ENCODE data around the gene FNDC5. TPM values are rescaled to one million over a fixed set of nuclear protein-coding genes. Genes with fewer than 3 reads are reported as not detected.

Gene FNDC5
- total and polyA plus RNA-seq, 4 donors, result 44.9 to 82.0 (median 70.7) TPM

- DNase-seq (ENCODE audit: low read depth in 4 of 6, low spot score in 6 of 6), result no peak
- Histone ChIP-seq H3K9me3 (ENCODE audit: control insufficient read depth, insufficient read depth, low read length) (no peaks in the 10 kb centered on the region), H3K4me1 (ENCODE audit: control insufficient read depth, insufficient read depth, low read length) (peaks cover 29% of the 10 kb centered on the region), H3K27me3 (ENCODE audit: control insufficient read depth, insufficient read depth, low read length) (peaks cover 21% of the 10 kb centered on the region), H3K4me3 (ENCODE audit: low read depth, low read length) (no peak overlapping the region), H3K27ac (ENCODE audit: low read depth, low read length) (no peak overlapping the region), H3K36me3 (ENCODE audit: control insufficient read depth, insufficient read depth, low read length) (peaks cover 24% of the 10 kb centered on the region)
- WGBS (ENCODE audit: insufficient coverage), result 100% methylated on average over 2 of the region's 3 CpGs
These were observed 28.2 kb upstream of the FNDC5 start for GRCh38 chr1:32898958-32899357.

DNA sequence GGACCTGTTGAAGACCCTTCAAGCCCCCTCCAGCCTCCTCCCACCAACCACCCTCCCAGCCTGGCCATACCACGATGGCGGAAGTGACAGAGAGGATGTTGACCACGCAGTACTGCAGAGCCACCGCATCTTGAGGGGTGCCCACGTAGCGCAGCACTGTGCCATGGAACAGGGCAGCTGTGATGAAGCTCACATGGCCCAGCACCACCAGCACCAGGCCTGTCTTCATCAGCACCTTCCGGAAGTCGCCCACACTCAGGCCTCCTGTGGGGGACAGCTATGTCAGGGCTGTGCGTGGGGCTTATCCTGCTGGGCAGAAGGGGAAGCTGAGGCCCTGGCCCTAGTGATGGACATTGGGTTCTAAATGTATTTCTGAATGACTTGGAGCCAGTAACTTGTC, 27.3 kb upstream of the FNDC5 start:
- peaks cover 24% of the 10 kb centered on the region for H3K27me3 ChIP-seq (ENCODE audit: control insufficient read depth, insufficient read depth, low read length)
- no peak overlapping the region for H3K4me3 ChIP-seq (ENCODE audit: low read depth, low read length)
- 91% methylated on average over 7 of the region's 9 CpGs for WGBS (ENCODE audit: insufficient coverage)
- peaks cover 37% of the 10 kb centered on the region for H3K4me1 ChIP-seq (ENCODE audit: control insufficient read depth, insufficient read depth, low read length)
- no peak for DNase-seq (ENCODE audit: low read depth in 4 of 6, low spot score in 6 of 6)
- no peak overlapping the region for H3K27ac ChIP-seq (ENCODE audit: low read depth, low read length)
- no peaks in the 10 kb centered on the region for H3K9me3 ChIP-seq (ENCODE audit: control insufficient read depth, insufficient read depth, low read length)
- peaks cover 24% of the 10 kb centered on the region for H3K36me3 ChIP-seq (ENCODE audit: control insufficient read depth, insufficient read depth, low read length)

GRCh38 chr1:32897082-32898049, 26.7 kb upstream of the FNDC5 start:
- Histone ChIP-seq H3K4me3 (ENCODE audit: low read depth, low read length) (no peak overlapping the region), H3K27ac (ENCODE audit: low read depth, low read length) (no peak overlapping the region), H3K9me3 (ENCODE audit: control insufficient read depth, insufficient read depth, low read length) (no peaks in the 10 kb centered on the region), H3K4me1 (ENCODE audit: control insufficient read depth, insufficient read depth, low read length) (peaks cover 43% of the 10 kb centered on the region), H3K27me3 (ENCODE audit: control insufficient read depth, insufficient read depth, low read length) (peaks cover 22% of the 10 kb centered on the region), H3K36me3 (ENCODE audit: control insufficient read depth, insufficient read depth, low read length) (peaks cover 24% of the 10 kb centered on the region)
- WGBS (ENCODE audit: insufficient coverage), result 73% methylated on average over 9 of the region's 11 CpGs
- no peak for DNase-seq (ENCODE audit: low read depth in 4 of 6, low spot score in 6 of 6)

DNA sequence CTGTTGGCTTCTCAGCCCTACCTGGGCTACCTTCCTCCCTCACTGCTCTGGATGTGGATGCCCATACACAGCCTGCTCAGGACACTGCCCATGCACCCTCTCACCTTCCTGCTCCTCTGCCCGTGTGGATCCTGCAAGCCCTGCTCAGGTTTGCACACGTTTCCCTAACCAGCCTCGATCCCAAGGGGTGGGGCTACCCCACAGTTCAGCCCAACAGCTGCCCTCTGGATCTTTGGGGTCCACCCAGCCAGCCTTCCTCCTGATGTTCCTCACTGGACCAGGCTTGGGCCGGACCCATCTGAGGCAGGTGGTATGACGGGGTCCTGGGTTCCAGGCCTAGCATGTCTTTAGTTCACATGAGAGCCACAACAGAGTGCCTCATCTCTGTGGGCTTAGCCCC, 25.7 kb upstream of the FNDC5 start:
- Histone ChIP-seq H3K27ac (ENCODE audit: low read depth, low read length) (no peak overlapping the region), H3K9me3 (ENCODE audit: control insufficient read depth, insufficient read depth, low read length) (no peaks in the 10 kb centered on the region), H3K36me3 (ENCODE audit: control insufficient read depth, insufficient read depth, low read length) (peaks cover 24% of the 10 kb centered on the region), H3K27me3 (ENCODE audit: control insufficient read depth, insufficient read depth, low read length) (peaks cover 25% of the 10 kb centered on the region), H3K4me1 (ENCODE audit: control insufficient read depth, insufficient read depth, low read length) (peaks cover 47% of the 10 kb centered on the region), H3K4me3 (ENCODE audit: low read depth, low read length) (no peak overlapping the region)
- 72% methylated on average over 5 of the region's 5 CpGs for WGBS (ENCODE audit: insufficient coverage)
- DNase-seq (ENCODE audit: low read depth in 4 of 6, low spot score in 6 of 6), result no peak

DNA sequence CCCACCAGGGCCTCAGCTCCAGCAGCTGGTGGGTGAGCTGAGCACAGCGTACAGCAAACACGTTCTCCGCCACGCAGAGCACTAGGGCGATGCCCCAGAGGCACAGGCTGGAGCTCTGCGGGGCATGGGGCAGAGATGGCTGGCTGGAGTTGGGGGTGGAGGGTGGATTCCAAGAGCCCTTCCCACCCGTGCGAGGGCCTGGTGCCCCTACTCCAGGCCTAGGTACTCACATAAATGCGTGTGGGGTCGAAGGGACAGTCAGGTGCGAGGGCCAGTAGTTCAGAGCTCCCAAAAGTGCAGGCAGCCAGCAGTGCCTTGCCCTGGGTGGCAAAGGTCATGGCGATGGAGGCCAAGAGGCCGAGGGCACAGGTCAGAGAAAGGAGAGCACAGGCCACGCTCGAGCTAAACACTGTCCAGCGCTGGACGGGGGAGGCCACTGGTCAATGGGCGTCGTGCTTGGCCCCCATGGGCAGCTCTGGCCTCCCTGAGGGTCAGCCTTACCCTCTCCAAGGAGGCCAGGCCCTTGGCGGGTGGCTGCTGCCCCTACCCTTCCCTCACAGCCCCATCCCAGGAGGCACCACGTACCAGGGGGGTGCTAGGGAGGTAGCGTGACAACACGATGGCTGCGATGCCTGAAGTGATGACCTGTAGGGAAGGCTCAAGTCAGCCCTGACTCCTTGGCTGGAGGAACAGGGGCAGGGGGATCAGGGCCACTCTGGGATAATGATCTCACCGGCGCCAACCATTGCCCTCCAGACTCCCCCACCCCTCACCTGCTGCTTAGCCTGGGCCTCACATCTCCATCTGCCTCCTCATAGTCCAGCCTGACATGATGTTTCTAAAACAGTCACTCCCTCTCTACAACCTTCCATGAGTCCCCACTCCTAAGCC, 24.9 kb upstream of the FNDC5 start:
- Histone ChIP-seq H3K27ac (ENCODE audit: low read depth, low read length) (no peak overlapping the region), H3K36me3 (ENCODE audit: control insufficient read depth, insufficient read depth, low read length) (peaks cover 30% of the 10 kb centered on the region), H3K4me3 (ENCODE audit: low read depth, low read length) (no peak overlapping the region), H3K9me3 (ENCODE audit: control insufficient read depth, insufficient read depth, low read length) (no peaks in the 10 kb centered on the region), H3K4me1 (ENCODE audit: control insufficient read depth, insufficient read depth, low read length) (peaks cover 41% of the 10 kb centered on the region), H3K27me3 (ENCODE audit: control insufficient read depth, insufficient read depth, low read length) (peaks cover 22% of the 10 kb centered on the region)
- DNase-seq (ENCODE audit: low read depth in 4 of 6, low spot score in 6 of 6), result no peak
- WGBS (ENCODE audit: insufficient coverage), result 88% methylated on average over 21 of the region's 26 CpGs

DNA sequence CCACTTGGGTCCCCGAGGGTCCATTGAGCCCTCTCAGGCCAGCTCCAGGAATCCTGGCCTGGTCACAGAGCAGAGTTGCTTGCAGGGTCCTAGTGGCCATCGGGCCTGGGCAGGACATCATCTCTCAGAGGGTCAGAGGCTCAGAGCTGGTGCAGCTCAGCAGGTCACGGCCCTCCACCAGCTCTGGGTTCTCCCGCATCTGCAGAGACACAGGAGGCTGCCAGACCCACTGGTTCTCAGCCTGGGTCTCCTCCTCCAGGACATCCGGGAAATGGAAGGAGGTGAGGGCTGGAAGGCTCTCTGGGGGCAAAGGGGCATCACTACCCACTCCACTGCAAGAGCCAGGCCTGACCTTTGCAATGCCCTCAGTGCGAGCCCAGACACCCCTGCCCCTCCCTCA, 24.0 kb upstream of the FNDC5 start:
- Histone ChIP-seq H3K36me3 (ENCODE audit: control insufficient read depth, insufficient read depth, low read length) (peaks cover 30% of the 10 kb centered on the region), H3K27me3 (ENCODE audit: control insufficient read depth, insufficient read depth, low read length) (peaks cover 15% of the 10 kb centered on the region), H3K4me3 (ENCODE audit: low read depth, low read length) (no peak overlapping the region), H3K4me1 (ENCODE audit: control insufficient read depth, insufficient read depth, low read length) (peaks cover 37% of the 10 kb centered on the region), H3K9me3 (ENCODE audit: control insufficient read depth, insufficient read depth, low read length) (no peaks in the 10 kb centered on the region), H3K27ac (ENCODE audit: low read depth, low read length) (no peak overlapping the region)
- WGBS (ENCODE audit: insufficient coverage), result 65% methylated on average over 5 of the region's 6 CpGs
- DNase-seq (ENCODE audit: low read depth in 4 of 6, low spot score in 6 of 6), result no peak

DNA sequence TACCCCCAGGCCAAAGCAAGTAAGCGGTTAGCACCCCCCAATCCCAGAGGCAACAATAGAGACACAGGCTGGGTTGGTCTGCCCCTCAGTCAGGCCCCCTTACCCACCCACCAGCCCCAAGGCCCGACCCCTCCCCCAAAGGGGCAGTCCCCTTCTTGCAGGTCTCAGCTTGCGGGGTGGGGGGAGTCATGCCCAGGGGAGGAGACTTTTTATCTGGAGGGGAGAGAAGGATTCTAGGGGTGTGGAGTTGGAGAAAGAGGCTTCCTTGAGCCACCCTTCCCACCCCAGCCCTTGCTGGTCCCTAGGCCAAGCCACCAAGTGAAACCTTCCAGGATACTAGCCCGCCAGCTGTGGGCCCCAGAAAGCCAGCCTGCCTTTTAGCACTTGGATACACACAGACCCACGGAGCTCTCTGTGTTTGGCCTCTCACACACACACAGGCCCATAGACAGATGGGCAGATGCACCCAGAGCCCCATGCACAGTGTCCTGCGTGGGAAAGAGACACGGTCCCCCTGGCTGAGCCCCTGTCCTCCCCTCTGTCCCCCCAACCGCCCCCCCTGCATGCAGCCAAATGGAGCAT, 23.4 kb upstream of the FNDC5 start:
- H3K4me1 ChIP-seq (ENCODE audit: control insufficient read depth, insufficient read depth, low read length), result peaks cover 37% of the 10 kb centered on the region
- peaks cover 15% of the 10 kb centered on the region for H3K27me3 ChIP-seq (ENCODE audit: control insufficient read depth, insufficient read depth, low read length)
- 46% methylated on average over 3 of the region's 8 CpGs for WGBS (ENCODE audit: insufficient coverage)
- peak in 1 of 6 donors; percentile 46 for DNase-seq (ENCODE audit: low read depth in 4 of 6, low spot score in 6 of 6)
- H3K27ac ChIP-seq (ENCODE audit: low read depth, low read length), result peak overlapping the region; percentile 49
- H3K36me3 ChIP-seq (ENCODE audit: control insufficient read depth, insufficient read depth, low read length), result peaks cover 31% of the 10 kb centered on the region
- no peaks in the 10 kb centered on the region for H3K9me3 ChIP-seq (ENCODE audit: control insufficient read depth, insufficient read depth, low read length)
- H3K4me3 ChIP-seq (ENCODE audit: low read depth, low read length), result peak overlapping the region; percentile 63

DNA sequence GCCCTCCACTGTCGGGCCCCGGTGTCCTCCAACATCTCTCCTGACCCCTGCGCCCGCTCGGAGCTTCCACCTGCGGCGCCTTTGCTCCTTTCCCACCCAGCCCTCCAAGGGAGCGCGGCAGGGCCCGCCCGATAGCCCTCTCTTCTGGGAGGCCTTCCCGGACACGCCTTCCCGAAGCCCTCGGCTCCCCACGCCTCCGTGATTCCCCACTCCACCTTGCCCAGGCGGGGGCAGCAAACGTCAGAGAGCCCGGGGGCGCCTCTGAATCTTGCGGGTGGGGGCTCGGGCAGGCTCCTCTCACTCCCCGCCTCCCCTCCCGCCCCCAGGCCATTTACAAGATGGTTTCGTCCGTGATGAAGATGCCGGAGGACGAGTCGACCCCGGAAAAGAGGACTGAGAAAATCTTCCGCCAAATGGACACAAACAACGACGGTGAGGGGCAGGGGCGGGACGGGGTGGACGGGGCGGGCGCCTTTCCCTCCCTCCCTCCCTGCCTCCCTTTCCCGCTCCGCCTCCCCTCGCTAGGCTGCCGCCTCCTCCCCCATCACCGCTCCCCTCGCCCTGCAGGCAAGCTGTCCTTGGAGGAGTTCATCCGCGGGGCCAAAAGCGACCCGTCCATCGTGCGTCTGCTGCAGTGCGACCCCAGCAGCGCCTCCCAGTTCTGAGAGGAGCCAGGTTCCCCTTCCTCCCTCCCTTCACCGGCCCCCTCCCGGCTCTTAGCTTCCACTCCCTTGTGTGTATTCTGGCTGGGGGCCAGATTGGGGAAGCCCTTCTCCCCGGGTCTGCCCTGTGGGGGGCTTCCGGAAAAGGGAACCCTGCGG, 22.7 kb upstream of the FNDC5 start:
- peak overlapping the region; percentile 69 for H3K27ac ChIP-seq (ENCODE audit: low read depth, low read length)
- WGBS (ENCODE audit: insufficient coverage), result under 1% methylated on average over 53 of the region's 58 CpGs
- no peaks in the 10 kb centered on the region for H3K9me3 ChIP-seq (ENCODE audit: control insufficient read depth, insufficient read depth, low read length)
- DNase-seq (ENCODE audit: low read depth in 4 of 6, low spot score in 6 of 6), result peak in 2 of 6 donors; percentile 80 to 89
- H3K4me3 ChIP-seq (ENCODE audit: low read depth, low read length), result peak overlapping the region; percentile 63
- H3K27me3 ChIP-seq (ENCODE audit: control insufficient read depth, insufficient read depth, low read length), result peaks cover 15% of the 10 kb centered on the region
- peaks cover 37% of the 10 kb centered on the region for H3K4me1 ChIP-seq (ENCODE audit: control insufficient read depth, insufficient read depth, low read length)
- peaks cover 37% of the 10 kb centered on the region for H3K36me3 ChIP-seq (ENCODE audit: control insufficient read depth, insufficient read depth, low read length)
